OCI-LY1 (cell line): ENCODE results near the gene KAT14.
"Not testable (repeated sequence)": the region's sequence is repeated elsewhere in the genome, so short reads cannot be mapped to it uniquely, and the experiment has no call there.

ENCODE experiments used
- H2AFZ ChIP-seq: fragments of 200-600 bp; sonication (generic), shearing (Covaris generic); 2 replicates; pipeline ENCODE4 v1.6.0; 2014; ENCODE audit warnings: antibody characterized with exemption, mild to moderate bottlenecking, low read length
- H3F3A ChIP-seq: fragments of 200-600 bp; sonication (generic), shearing (Covaris generic); 2 replicates; pipeline ENCODE4 v1.6.0; 2014; ENCODE audit warnings: mild to moderate bottlenecking, antibody characterized with exemption, low read length, moderate library complexity; ENCODE audit not compliant: insufficient read depth
- H3K27ac ChIP-seq: fragments of 200-600 bp; sonication (generic); 2 replicates; pipeline ENCODE4 v1.5.1; 2014; ENCODE audit warnings: low read length, mixed run types, mild to moderate bottlenecking, low read depth; ENCODE audit not compliant: poor library complexity, severe bottlenecking
- H3K27me3 ChIP-seq: fragments of 200-600 bp; sonication (generic); 2 replicates; pipeline ENCODE4 v1.6.0; 2014; ENCODE audit warnings: antibody characterized with exemption, mild to moderate bottlenecking, low read length, moderate library complexity; ENCODE audit not compliant: insufficient read depth
- H3K36me3 ChIP-seq: fragments of 200-600 bp; sonication (generic); 2 replicates; pipeline ENCODE4 v1.6.1; 2014; ENCODE audit warnings: mild to moderate bottlenecking, antibody characterized with exemption, low read length, moderate library complexity, mixed read lengths; ENCODE audit not compliant: insufficient read depth
- H3K4me1 ChIP-seq: fragments of 200-600 bp; sonication (generic); 2 replicates; pipeline ENCODE4 v1.5.1; 2014; ENCODE audit warnings: mild to moderate bottlenecking, low read length, moderate library complexity; ENCODE audit not compliant: insufficient read depth, severe bottlenecking
- H3K4me2 ChIP-seq: fragments of 200-600 bp; sonication (generic), shearing (Covaris generic); 2 replicates; pipeline ENCODE4 v1.6.1; 2014; ENCODE audit warnings: low read length
- H3K4me3 ChIP-seq: fragments of 200-600 bp; sonication (generic); 2 replicates; pipeline ENCODE4 v1.5.1; 2014; ENCODE audit warnings: low read length, low read depth, mild to moderate bottlenecking, mixed read lengths; ENCODE audit not compliant: poor library complexity, severe bottlenecking
- H3K79me2 ChIP-seq: fragments of 200-600 bp; shearing (Covaris generic); 2 replicates; pipeline ENCODE4 v1.6.1; 2016; ENCODE audit warnings: mixed run types, low read length, mixed read lengths; ENCODE audit not compliant: insufficient read depth
- H3K9ac ChIP-seq: fragments of 200-600 bp; sonication (generic), shearing (Covaris generic); 2 replicates; pipeline ENCODE4 v1.6.1; 2014; ENCODE audit warnings: mild to moderate bottlenecking, low read length, mixed read lengths
- H3K9me2 ChIP-seq: fragments of 200-600 bp; sonication (generic), shearing (Covaris generic); 2 replicates; pipeline ENCODE4 v1.6.1; 2014; ENCODE audit warnings: low read depth, mild to moderate bottlenecking, low read length, mixed read lengths
- H3K9me3 ChIP-seq: fragments of 200-600 bp; shearing (Covaris generic); 2 replicates; pipeline ENCODE4 v1.6.1; 2014; ENCODE audit warnings: low read length, mixed read lengths
- H4K20me1 ChIP-seq: fragments of 200-600 bp; sonication (generic), shearing (Covaris generic); 2 replicates; pipeline ENCODE4 v1.6.0; 2016; ENCODE audit warnings: mild to moderate bottlenecking, low read length; ENCODE audit not compliant: insufficient read depth
- CTCF ChIP-seq: fragments of 200-600 bp; sonication (generic), shearing (Covaris generic); IDR thresholded peaks from 2 replicates; pipeline ENCODE4 v1.5.1; 2017; ENCODE audit warnings: mild to moderate bottlenecking, antibody characterized with exemption, low read length, moderate library complexity, mixed read lengths
- EZH2 ChIP-seq: fragments of 200-600 bp; sonication (generic), shearing (Covaris generic); IDR thresholded peaks from 2 replicates; pipeline ENCODE4 v1.8.0; 2017; ENCODE audit warnings: borderline replicate concordance, mixed run types, mild to moderate bottlenecking, antibody characterized with exemption, low read length, moderate library complexity, mixed read lengths

Gene KAT14

GRCh38 chr20:18191306-18191705 is 53.6 kb downstream of the KAT14 start:
- Histone ChIP-seq H3K36me3 (peaks cover 8% of the 10 kb centered on the region; the same call in 1 of the 2 replicates), H3K9me2 (no peaks in the 10 kb centered on the region), H3K9me3 (no peaks in the 10 kb centered on the region), H3F3A (no peaks in the 10 kb centered on the region), H3K4me2 (no peak overlapping the region), H3K27ac (no peak overlapping the region), H3K9ac (no peak overlapping the region), H2AFZ (no peak overlapping the region), H3K4me3 (no peak overlapping the region), H3K4me1 (no peaks in the 10 kb centered on the region), H3K79me2 (no peaks in the 10 kb centered on the region), H3K27me3 (no peaks in the 10 kb centered on the region), H4K20me1 (no peaks in the 10 kb centered on the region)
- TF ChIP-seq EZH2 = no peak
- no peak for TF ChIP-seq CTCF

- not testable (repeated sequence) for H3K9ac ChIP-seq, H3K27me3 ChIP-seq, H3K27ac ChIP-seq, H3K79me2 ChIP-seq, H4K20me1 ChIP-seq, H3F3A ChIP-seq, H3K9me2 ChIP-seq, H3K36me3 ChIP-seq, H2AFZ ChIP-seq, H3K9me3 ChIP-seq, H3K4me3 ChIP-seq, H3K4me2 ChIP-seq, H3K4me1 ChIP-seq
Measured at GRCh38 chr20:18194461-18194860, 56.8 kb downstream of the KAT14 start.

- Histone ChIP-seq H3K4me1 (no peaks in the 10 kb centered on the region), H3K27ac (no peak overlapping the region), H3K4me3 (no peak overlapping the region), H3K27me3 (no peaks in the 10 kb centered on the region), H3K9ac (no peak overlapping the region), H3K4me2 (no peak overlapping the region), H3F3A (no peaks in the 10 kb centered on the region), H3K79me2 (no peaks in the 10 kb centered on the region), H3K36me3 (no peaks in the 10 kb centered on the region), H3K9me3 (no peaks in the 10 kb centered on the region), H2AFZ (no peak overlapping the region), H4K20me1 (no peaks in the 10 kb centered on the region), H3K9me2 (no peaks in the 10 kb centered on the region)
- TF ChIP-seq EZH2 = no peak
- no peak for TF ChIP-seq CTCF
Measured at GRCh38 chr20:18195931-18196330, 58.3 kb downstream of the KAT14 start.

- Histone ChIP-seq H3K4me2 (no peak overlapping the region), H3K4me1 (no peaks in the 10 kb centered on the region), H3F3A (no peaks in the 10 kb centered on the region), H3K36me3 (no peaks in the 10 kb centered on the region), H4K20me1 (no peaks in the 10 kb centered on the region), H3K79me2 (no peaks in the 10 kb centered on the region), H2AFZ (no peak overlapping the region), H3K27ac (no peak overlapping the region), H3K9me2 (no peaks in the 10 kb centered on the region), H3K4me3 (no peak overlapping the region), H3K9me3 (peaks cover 4% of the 10 kb centered on the region; the same call in 1 of the 2 replicates), H3K9ac (no peak overlapping the region), H3K27me3 (no peaks in the 10 kb centered on the region)
- no peak for TF ChIP-seq CTCF
- TF ChIP-seq EZH2 = no peak
Measured at GRCh38 chr20:18197382-18198070, 59.9 kb downstream of the KAT14 start.
